ENCODE data around the gene LNX2.

LNX2 gene

DNA sequence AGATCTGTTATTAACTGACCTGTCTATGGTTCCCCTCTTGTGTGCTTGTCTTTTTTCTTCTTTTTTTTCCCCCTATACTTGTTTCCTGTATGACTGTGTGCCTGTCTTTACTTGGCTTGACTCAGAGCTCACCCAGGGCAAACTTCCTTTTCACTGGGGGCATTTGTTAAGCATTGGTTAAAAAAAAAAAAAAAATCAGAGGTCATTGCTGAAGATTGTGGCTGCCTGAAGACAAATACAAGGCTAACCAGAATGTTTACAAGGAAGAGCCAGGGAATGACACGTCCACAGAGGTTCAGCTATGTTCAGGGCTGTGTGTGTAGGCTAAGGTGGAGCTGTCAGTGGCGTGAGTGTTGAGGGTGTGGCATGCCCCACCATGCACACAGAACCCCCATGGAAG, 47.1 kb downstream of the LNX2 start:
- no peaks in the 10 kb centered on the region for H3K36me3 ChIP-seq
- H3K9me3 ChIP-seq (ENCODE audit: severe bottlenecking), result no peaks in the 10 kb centered on the region
- H3K27ac ChIP-seq, result no peak overlapping the region
- DNase-seq, result no peak
- TF ChIP-seq, protein P1, sequence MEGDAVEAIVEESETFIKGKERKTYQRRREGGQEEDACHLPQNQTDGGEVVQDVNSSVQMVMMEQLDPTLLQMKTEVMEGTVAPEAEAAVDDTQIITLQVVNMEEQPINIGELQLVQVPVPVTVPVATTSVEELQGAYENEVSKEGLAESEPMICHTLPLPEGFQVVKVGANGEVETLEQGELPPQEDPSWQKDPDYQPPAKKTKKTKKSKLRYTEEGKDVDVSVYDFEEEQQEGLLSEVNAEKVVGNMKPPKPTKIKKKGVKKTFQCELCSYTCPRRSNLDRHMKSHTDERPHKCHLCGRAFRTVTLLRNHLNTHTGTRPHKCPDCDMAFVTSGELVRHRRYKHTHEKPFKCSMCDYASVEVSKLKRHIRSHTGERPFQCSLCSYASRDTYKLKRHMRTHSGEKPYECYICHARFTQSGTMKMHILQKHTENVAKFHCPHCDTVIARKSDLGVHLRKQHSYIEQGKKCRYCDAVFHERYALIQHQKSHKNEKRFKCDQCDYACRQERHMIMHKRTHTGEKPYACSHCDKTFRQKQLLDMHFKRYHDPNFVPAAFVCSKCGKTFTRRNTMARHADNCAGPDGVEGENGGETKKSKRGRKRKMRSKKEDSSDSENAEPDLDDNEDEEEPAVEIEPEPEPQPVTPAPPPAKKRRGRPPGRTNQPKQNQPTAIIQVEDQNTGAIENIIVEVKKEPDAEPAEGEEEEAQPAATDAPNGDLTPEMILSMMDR (IDR thresholded peaks at IDR 0.05; ENCODE audit: low read depth, low read length), result no peak
- no peak overlapping the region for H3K4me3 ChIP-seq (ENCODE audit: low read depth, low read length)
- H3K27me3 ChIP-seq (ENCODE audit: insufficient read depth, low read depth, severe bottlenecking), result no peaks in the 10 kb centered on the region

DNA sequence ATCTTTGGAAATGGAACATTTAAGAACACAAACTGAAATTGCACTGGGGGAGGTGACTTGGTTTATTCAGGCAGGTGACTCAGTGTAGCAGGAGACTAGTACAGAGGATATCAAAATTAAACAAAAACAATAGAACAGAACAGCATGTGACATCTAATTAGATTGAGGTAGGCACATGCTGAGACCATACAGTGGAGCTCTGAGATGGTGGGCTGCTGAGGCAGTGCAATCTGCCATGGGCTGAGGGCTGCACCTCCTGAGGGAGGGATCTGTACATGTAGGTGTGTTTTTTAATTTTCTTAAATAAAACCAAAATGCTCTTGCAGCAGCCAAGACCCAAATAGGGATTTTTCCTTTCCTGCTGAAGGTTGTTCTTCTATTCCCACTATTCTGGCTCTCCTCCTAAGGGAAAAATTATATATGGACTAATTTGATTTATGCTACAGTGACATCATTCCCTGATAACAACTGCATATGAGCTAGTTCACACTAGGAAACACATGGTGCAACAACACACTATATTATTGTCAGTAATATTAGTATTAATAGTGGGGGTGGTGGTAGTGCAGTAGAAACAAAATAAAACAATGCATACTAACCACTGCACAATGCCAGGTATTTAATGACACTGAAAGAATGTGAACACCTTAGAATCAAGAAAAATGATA, 48.0 kb downstream of the LNX2 start:
- TF ChIP-seq, protein P1 (IDR thresholded peaks at IDR 0.05; ENCODE audit: low read depth, low read length), result no peak
- Histone ChIP-seq H3K27me3 (ENCODE audit: insufficient read depth, low read depth, severe bottlenecking) (no peaks in the 10 kb centered on the region), H3K36me3 (no peaks in the 10 kb centered on the region; the same call in 1 of the 2 replicates), H3K27ac (no peak overlapping the region), H3K4me3 (ENCODE audit: low read depth, low read length) (no peak overlapping the region), H3K9me3 (ENCODE audit: severe bottlenecking) (no peaks in the 10 kb centered on the region)
- no peak for DNase-seq

DNA sequence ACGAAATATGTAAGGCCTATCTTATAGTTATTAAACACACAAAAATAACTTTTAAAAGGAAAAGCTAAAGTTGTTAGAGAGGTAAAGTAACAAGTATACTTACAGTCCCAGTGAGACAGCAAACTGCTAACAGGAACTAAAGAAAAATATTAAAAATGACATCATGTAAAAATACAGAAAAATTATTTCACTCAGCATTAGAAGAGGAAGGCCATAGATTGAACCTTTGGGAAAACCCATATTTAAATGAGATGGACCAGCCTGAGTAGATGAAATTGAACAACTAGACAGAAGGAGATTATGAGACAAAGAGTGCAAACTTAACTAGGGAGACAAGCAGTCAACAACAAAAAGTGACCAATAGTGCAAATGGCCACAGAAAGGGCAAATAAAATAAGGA, 49.4 kb downstream of the LNX2 start:
- H3K27ac ChIP-seq, result no peak overlapping the region
- peaks cover 9% of the 10 kb centered on the region for H3K36me3 ChIP-seq
- H3K4me3 ChIP-seq (ENCODE audit: low read depth, low read length), result no peak overlapping the region
- no peaks in the 10 kb centered on the region for H3K27me3 ChIP-seq (ENCODE audit: insufficient read depth, low read depth, severe bottlenecking)
- TF ChIP-seq, protein P1 (IDR thresholded peaks at IDR 0.05; ENCODE audit: low read depth, low read length), result no peak
- no peaks in the 10 kb centered on the region for H3K9me3 ChIP-seq (ENCODE audit: severe bottlenecking)
- no peak for DNase-seq

DNA sequence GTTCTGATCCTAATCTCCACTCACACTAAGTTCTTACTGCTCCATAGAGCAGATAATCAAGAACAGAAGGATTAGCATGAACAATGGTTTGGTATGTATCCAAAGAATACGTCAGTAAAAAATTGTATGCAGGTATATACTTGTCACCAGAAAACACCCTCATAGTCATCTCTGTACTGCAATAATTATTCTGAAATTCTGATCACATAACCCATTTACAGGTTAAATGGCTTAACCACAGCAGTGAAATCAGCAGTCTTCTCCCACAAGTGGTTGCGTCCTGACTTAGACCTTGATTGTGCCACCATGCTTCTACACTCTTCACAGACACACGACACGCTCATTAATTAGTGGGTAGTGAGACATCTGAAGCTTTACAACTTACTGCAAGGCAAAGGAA, 50.9 kb downstream of the LNX2 start:
- no peaks in the 10 kb centered on the region for H3K27me3 ChIP-seq (ENCODE audit: insufficient read depth, low read depth, severe bottlenecking)
- H3K4me3 ChIP-seq (ENCODE audit: low read depth, low read length), result no peak overlapping the region
- H3K36me3 ChIP-seq, result peaks cover 9% of the 10 kb centered on the region
- no peak overlapping the region for H3K27ac ChIP-seq
- DNase-seq, result no peak
- TF ChIP-seq, protein P1 (IDR thresholded peaks at IDR 0.05; ENCODE audit: low read depth, low read length), result no peak
- H3K9me3 ChIP-seq (ENCODE audit: severe bottlenecking), result no peaks in the 10 kb centered on the region

DNA sequence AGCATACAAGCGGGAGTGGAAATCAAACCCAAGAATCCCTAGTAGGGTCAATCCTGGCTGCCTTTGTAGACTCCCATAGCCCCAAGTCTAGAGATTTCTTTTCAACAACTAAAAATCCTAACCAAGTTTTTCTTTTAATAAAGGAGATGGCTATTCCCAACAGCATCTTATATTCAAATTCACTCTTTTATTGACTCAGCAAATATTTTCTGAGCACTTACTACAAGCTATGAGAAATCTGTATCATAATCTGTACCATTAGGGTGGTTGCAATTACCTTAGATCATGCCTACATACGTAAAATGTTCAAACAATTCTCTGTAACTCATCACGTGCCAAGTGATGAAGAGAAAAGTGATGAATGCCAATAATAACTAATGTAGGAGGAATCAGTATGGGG, 54.5 kb downstream of the LNX2 start:
- Histone ChIP-seq H3K4me3 (ENCODE audit: low read depth, low read length) (no peak overlapping the region), H3K9me3 (ENCODE audit: severe bottlenecking) (no peaks in the 10 kb centered on the region), H3K27ac (no peak overlapping the region), H3K27me3 (ENCODE audit: insufficient read depth, low read depth, severe bottlenecking) (no peaks in the 10 kb centered on the region), H3K36me3 (peaks cover 14% of the 10 kb centered on the region)
- TF ChIP-seq, protein P1 (IDR thresholded peaks at IDR 0.05; ENCODE audit: low read depth, low read length), result no peak
- no peak for DNase-seq

DNA sequence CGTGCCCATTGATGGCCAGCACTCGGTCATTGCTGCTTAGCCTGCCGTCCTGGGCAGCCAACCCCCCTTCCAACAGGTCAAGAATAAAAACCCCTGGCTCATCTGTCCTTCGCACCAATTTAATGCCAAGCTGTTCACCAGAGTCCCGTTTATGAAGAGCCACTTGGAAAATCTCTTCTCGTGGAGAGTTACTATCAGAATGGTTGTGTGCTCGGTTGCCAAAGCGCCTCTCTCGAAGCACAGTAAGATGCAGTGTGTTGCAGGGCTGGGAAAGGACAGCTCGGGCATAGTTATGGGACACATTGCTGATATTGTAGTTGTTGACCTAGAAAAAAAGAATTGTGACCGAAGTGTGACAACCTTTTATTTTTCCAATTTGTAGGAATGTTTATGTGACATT, 57.9 kb downstream of the LNX2 start:
- TF ChIP-seq, protein P1 (IDR thresholded peaks at IDR 0.05; ENCODE audit: low read depth, low read length), result no peak
- Histone ChIP-seq H3K27me3 (ENCODE audit: insufficient read depth, low read depth, severe bottlenecking) (no peaks in the 10 kb centered on the region), H3K27ac (no peak overlapping the region), H3K9me3 (ENCODE audit: severe bottlenecking) (no peaks in the 10 kb centered on the region), H3K36me3 (peaks cover 14% of the 10 kb centered on the region), H3K4me3 (ENCODE audit: low read depth, low read length) (no peak overlapping the region)
- no peak for DNase-seq

Measured in WERI-Rb-1 (cell line).